ENCODE data around the gene CD47. TPM values are rescaled to one million over a fixed set of nuclear protein-coding genes. Genes with fewer than 3 reads are reported as not detected.

CD47 gene
- total RNA-seq, 2 experiments from 2014 or later, result 84.7 to 85.2 TPM

DNA sequence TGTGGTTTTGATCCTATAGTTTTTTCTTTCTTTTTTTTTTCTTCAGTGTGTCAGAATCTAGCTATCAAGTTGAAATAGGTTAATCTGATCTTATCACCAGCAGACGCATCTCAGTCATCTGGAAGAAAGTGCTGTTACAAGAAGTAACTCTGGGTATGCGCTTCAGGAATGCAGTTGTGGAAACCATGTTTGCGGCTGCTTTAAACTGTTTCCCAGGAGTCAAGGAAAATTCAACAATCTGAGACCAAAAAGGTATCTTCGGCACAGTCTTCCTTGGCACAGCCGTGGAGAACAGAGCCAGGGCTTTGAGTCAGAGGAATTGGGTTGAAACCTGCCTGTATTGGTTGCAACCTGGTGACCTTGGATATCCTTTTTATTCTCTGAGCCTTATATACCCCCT, 59.9 kb downstream of the CD47 start:
- no peak for DNase-seq
- Mint-ChIP-seq H3K27me3 (no peaks in the 10 kb centered on the region), H3K4me1 (peaks cover 6% of the 10 kb centered on the region), H3K27ac (no peak overlapping the region), H3K4me3 (no peak overlapping the region), H3K36me3 (peaks cover 56% of the 10 kb centered on the region), H3K9me3 (peaks cover 1% of the 10 kb centered on the region)

DNA sequence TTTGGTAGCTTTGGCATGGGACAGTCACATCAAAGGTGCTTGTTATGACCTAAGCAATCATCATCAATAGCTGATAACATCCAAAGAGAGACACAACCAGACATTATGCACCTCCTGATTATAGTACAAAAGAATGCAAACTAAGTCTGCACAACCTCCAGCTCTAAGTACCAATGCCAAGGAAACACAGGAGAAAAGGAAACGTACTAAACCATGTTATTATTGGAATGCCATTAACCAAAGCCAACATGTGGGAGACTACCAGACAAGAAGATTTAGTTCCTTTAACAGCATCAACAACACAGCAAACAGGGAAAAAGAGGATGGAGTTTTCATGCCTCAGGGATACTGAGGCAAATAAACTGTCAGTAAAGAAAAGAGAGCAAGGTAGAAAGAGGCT, 61.4 kb downstream of the CD47 start:
- Mint-ChIP-seq H3K27ac (no peak overlapping the region), H3K36me3 (peaks cover 54% of the 10 kb centered on the region), H3K4me3 (no peak overlapping the region), H3K4me1 (no peaks in the 10 kb centered on the region), H3K9me3 (peaks cover 1% of the 10 kb centered on the region), H3K27me3 (no peaks in the 10 kb centered on the region)
- DNase-seq, result no peak

DNA sequence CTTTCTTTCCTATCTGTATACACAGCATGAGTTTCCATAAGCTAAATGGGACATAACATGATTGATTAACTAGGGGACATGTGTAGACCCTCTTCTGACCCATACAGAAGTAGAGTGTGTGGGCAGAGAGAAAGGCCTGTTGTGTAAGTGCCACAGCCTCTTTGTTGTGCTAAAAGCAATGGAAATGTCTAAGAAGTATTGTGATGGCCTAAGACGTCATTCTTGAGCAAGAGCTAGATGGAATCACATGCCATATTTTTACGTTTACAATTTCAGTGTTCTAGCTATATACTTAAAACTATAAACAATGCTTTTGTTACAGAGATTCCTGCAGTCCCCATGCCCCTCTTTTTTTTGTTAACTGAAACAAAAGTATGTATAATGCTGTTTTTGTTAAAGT, 61.9 kb downstream of the CD47 start:
- Mint-ChIP-seq H3K9me3 (peaks cover 1% of the 10 kb centered on the region), H3K4me1 (no peaks in the 10 kb centered on the region), H3K27me3 (no peaks in the 10 kb centered on the region), H3K36me3 (peaks cover 49% of the 10 kb centered on the region), H3K27ac (no peak overlapping the region), H3K4me3 (no peak overlapping the region)
- no peak for DNase-seq

DNA sequence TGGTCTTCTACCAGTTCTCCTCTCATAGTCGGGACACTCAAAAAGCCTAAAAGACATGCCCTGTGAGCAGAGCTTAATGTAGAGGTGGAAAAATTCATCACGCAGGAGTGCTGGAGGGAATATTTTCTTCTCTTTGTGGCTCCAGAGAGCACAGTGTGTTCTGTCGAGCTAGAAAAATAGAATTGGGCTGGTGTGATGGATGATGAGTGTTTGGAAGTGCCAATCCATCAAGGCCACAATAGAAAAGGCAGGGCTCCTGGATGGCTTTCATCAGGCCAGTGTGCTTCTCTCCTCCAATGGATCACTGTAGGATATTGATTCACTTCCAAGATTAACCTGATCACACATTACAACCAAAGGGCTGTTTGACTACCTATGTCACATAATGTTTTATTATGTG, 65.7 kb downstream of the CD47 start:
- Mint-ChIP-seq H3K4me1 (no peaks in the 10 kb centered on the region), H3K9me3 (peaks cover 1% of the 10 kb centered on the region), H3K27ac (no peak overlapping the region), H3K4me3 (no peak overlapping the region), H3K27me3 (no peaks in the 10 kb centered on the region), H3K36me3 (peaks cover 32% of the 10 kb centered on the region)
- no peak for DNase-seq

DNA sequence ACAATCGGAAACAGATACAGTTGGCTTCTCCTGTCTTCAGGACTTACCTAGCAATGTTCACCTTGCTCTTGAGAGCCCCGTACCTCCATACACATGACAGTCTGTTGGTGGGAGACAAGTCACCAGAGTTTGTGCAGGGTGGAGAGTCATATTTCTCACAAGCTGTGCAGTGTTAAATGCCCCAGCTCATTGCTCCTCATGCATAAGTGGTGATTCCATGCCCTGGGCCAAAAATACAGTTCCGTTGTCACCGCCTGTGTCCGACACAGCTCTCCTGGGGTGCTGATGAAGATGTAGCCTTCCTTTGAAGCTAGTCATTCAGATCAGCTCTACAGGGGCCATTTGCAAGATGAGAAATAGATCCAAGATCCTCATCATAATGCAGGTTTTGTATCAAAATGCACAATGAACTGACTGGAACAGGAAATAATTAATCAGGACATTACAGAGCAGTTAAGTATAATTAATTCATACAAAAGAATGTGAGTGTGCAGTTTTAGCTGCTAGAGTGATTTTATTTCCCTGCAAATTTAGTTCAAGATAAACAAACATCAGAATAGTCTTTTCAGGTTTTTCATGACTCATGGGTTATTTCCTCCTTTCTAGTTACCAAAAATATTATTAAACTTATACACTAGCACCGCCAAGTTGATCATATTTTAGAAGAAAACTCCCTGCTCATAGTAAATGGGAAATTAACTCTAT, 66.5 kb downstream of the CD47 start:
- Mint-ChIP-seq H3K27me3 (no peaks in the 10 kb centered on the region), H3K27ac (no peak overlapping the region), H3K9me3 (peaks cover 1% of the 10 kb centered on the region), H3K36me3 (peaks cover 28% of the 10 kb centered on the region), H3K4me1 (no peaks in the 10 kb centered on the region), H3K4me3 (no peak overlapping the region)
- no peak for DNase-seq

DNA sequence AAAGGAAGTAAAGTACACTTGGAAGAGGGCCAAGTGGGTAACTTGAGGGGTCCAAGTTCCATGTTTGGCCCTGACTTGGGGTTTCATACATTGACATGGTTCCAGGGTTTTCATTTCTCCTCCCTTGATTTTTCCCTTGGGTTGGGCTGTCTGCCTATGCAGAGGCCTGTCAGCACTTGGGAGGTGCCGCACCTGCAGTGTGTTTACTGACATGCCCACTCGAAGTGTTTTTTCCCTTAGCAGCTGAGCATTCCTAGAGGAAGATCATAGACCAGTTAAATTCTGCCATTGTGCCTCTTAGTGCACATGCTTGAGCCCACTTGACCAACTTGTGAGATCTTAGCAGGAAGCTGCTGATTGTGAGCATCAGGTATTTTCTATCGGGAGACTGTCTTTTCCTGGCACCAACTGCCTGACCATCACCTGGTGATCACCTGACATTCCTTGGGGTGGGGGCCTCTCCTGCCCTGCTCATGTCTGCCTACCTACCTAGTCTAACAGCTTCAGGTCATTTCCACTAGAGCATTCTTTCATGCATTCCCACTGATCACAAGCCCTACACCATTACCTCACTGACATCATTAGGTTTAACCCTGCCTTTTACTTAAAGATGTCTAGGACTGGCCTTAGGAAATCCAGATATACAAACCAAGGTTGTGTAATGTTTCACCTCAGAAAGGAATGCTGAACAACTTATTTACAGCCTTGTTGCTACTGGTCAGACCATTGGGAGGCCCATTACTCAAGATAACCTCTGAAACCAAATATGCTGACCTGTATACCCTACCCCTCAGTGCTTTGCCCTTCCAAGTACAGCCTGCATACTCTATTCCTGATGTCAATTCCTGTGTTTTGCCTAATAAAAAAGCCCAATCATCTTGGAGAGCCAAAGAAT, 68.3 kb downstream of the CD47 start:
- Mint-ChIP-seq H3K36me3 (peaks cover 18% of the 10 kb centered on the region), H3K4me3 (no peak overlapping the region), H3K27me3 (peaks cover 4% of the 10 kb centered on the region), H3K4me1 (no peaks in the 10 kb centered on the region), H3K9me3 (peaks cover 1% of the 10 kb centered on the region), H3K27ac (no peak overlapping the region)
- DNase-seq, result no peak

DNA sequence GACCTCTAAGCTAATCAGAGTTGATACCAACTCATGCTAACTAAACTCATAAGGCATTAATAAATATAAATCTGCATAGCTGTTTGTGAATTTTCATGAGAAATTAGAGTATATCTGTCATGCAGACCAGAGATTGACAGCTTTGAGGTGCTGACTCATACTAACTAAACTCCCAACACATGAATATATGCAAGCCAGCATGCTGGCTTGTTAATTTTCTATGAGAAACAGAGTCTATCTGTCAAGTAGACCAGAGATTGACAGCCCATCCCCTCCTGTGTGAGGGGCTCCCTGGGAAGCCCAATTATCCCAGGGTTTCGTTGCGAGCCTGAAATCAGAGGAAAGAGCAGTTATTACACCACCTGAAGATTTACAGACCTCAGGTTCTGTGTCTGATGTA, 69.3 kb downstream of the CD47 start:
- H3K27me3 Mint-ChIP-seq, result peaks cover 8% of the 10 kb centered on the region
- peaks cover 9% of the 10 kb centered on the region for H3K36me3 Mint-ChIP-seq
- no peak overlapping the region for H3K27ac Mint-ChIP-seq
- H3K4me1 Mint-ChIP-seq, result no peaks in the 10 kb centered on the region
- H3K4me3 Mint-ChIP-seq, result no peak overlapping the region
- H3K9me3 Mint-ChIP-seq, result no peaks in the 10 kb centered on the region
- DNase-seq, result no peak

DNA sequence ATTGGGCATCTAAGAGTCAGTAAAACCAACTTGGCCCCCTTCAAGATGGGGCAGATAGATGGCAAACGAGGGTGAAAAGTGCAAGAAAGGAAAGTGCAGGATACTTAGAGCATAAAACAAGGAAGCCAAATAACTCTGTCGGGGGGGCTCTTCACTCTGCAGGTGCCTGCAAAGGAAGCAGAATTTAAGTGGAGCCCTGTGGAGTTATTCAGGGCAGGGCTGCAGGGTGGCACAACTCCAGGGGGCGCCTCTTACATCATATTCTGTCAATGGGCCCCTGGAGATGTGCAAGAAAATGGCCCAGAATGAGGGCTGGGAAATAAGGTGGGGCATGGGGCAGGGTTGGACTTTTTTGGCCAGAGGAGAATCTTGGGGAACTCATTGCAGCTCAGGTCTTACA, 69.7 kb downstream of the CD47 start:
- H3K36me3 Mint-ChIP-seq, result peaks cover 6% of the 10 kb centered on the region
- H3K27me3 Mint-ChIP-seq, result peaks cover 10% of the 10 kb centered on the region
- H3K9me3 Mint-ChIP-seq, result no peaks in the 10 kb centered on the region
- no peak overlapping the region for H3K4me3 Mint-ChIP-seq
- no peak overlapping the region for H3K27ac Mint-ChIP-seq
- no peaks in the 10 kb centered on the region for H3K4me1 Mint-ChIP-seq
- DNase-seq, result no peak

DNA sequence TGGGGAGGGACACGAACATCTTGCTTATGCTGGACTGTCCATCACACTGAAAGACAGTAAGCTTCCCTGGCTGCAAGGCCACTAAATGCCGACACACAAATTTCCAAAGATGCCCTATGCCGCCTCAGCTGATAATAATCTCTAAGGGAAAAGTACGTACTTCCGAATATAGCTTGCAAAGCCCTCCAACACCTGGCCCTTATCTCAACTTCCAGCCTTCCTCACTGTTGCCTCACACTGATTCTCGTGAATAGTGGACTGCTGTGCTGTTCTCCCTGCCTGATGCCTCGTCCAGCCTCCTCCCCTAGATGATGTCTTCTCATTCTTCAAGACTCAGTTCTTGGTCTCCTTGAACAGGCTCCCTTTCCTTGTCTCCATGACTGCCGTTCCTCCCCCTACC, 72.3 kb downstream of the CD47 start:
- no peaks in the 10 kb centered on the region for H3K9me3 Mint-ChIP-seq
- H3K36me3 Mint-ChIP-seq, result peaks cover 1% of the 10 kb centered on the region
- no peak overlapping the region for H3K4me3 Mint-ChIP-seq
- no peaks in the 10 kb centered on the region for H3K4me1 Mint-ChIP-seq
- H3K27me3 Mint-ChIP-seq, result peaks cover 10% of the 10 kb centered on the region
- DNase-seq, result no peak
- no peak overlapping the region for H3K27ac Mint-ChIP-seq

DNA sequence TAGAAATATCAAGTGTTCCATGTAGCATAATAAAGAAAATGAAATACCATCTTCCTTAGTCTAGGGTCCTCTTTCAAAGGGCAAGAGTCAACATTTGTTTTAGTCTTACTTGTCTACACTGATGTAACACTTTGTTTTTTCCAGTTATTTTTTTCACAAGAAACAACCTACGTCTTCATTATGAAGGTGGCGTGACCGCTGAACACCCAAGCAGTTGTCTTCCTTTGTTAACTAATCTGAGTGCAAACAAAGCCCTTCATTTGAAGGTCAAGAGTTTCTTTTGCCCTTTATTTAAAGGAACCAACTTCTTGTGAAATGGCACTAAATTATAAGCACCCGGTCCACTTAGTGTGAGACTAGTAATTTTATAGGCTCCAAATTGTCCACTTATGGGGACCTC, 73.2 kb downstream of the CD47 start:
- Mint-ChIP-seq H3K27me3 (peaks cover 10% of the 10 kb centered on the region), H3K4me1 (no peaks in the 10 kb centered on the region), H3K36me3 (peaks cover 1% of the 10 kb centered on the region), H3K9me3 (no peaks in the 10 kb centered on the region), H3K27ac (no peak overlapping the region), H3K4me3 (no peak overlapping the region)
- DNase-seq, result no peak

DNA sequence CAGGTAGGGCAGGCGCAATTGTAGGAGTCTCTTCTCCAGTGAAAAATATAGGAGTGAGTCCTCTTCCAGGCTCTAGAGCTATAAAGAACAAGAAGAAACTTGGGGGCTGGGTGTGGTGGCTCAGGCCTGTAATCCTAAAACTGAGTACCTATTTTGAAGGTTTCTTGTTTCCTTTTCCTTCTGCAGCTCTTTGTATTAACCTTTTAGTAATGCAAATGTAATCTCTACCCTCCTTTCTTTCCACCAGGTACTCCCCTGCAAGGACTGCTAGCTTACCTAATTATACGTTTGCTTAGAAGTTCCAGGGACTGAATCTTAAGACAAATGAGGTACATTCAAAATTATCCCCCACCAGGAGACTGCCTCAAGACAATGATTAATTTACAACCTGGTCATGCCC, 75.9 kb downstream of the CD47 start:
- peaks cover 10% of the 10 kb centered on the region for H3K27me3 Mint-ChIP-seq
- DNase-seq, result no peak
- peaks cover 1% of the 10 kb centered on the region for H3K36me3 Mint-ChIP-seq
- no peaks in the 10 kb centered on the region for H3K9me3 Mint-ChIP-seq
- H3K27ac Mint-ChIP-seq, result no peak overlapping the region
- H3K4me1 Mint-ChIP-seq, result no peaks in the 10 kb centered on the region
- H3K4me3 Mint-ChIP-seq, result no peak overlapping the region

DNA sequence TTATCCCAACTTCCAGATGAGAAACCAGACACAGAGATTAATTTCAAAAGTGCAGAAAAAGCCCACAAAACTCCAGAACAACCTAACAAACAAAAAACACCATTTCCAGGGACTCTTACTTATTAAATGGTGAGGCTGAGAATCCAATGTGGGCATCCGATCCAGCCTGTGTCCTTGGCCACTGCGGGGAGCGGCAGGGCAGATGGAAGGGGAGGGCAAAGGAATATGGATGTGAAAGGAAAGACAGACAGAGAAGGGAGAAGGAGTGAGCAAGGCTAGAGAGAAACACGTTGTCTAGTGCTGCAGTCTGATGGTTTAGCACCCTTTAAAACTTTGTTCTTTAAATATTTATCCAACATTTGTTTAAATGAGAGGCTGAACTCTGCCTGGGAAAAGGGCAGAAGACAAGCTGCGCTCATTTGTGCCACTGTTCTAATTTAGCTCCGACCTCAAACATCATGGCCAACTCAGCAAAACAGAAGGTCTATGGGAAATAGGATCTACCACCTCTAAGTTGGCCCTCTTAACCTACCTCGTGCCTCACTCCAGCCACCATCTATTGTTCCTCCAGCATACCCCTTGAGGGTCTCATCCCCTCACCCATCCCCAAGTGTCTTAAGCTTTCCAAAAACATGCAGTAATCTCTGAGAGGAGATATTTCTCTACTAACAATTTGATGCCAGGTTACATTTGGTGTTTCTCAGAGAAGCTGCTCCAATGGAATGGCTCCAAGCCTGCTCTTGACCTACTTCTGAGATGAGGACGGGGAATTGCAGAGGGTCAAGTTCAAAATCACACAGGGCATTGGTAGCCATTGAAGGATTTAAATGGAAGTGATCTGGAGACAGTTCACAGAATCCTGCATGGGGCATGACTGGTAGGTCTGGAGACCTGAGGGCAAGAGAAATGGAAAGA, 77.4 kb downstream of the CD47 start:
- Mint-ChIP-seq H3K36me3 (peaks cover 1% of the 10 kb centered on the region), H3K4me1 (peaks cover 5% of the 10 kb centered on the region), H3K27me3 (peaks cover 10% of the 10 kb centered on the region), H3K4me3 (no peak overlapping the region), H3K9me3 (no peaks in the 10 kb centered on the region), H3K27ac (no peak overlapping the region)
- DNase-seq, result no peak

DNA sequence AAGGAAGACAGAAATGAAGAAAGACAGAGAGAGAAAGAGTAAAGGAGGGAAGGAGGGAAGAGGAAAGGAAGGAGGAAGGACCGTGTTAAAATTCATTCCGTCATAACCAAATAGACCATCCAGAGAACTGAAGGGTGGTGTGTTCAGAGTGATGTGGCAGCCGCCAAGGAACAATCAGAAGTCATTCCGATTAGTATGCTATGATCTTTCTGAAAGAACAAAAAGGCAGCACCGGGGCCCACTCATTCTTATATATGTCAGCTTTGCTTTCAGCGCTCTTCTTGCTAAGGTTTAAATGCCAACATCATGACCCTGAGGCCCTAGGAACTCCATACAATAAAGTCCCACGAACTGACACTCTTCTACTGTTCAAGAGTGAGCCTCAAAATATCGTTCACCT, 78.5 kb downstream of the CD47 start:
- peaks cover 1% of the 10 kb centered on the region for H3K36me3 Mint-ChIP-seq
- no peak overlapping the region for H3K27ac Mint-ChIP-seq
- no peaks in the 10 kb centered on the region for H3K9me3 Mint-ChIP-seq
- H3K4me1 Mint-ChIP-seq, result peaks cover 5% of the 10 kb centered on the region
- no peak overlapping the region for H3K4me3 Mint-ChIP-seq
- peaks cover 6% of the 10 kb centered on the region for H3K27me3 Mint-ChIP-seq
- DNase-seq, result no peak

DNA sequence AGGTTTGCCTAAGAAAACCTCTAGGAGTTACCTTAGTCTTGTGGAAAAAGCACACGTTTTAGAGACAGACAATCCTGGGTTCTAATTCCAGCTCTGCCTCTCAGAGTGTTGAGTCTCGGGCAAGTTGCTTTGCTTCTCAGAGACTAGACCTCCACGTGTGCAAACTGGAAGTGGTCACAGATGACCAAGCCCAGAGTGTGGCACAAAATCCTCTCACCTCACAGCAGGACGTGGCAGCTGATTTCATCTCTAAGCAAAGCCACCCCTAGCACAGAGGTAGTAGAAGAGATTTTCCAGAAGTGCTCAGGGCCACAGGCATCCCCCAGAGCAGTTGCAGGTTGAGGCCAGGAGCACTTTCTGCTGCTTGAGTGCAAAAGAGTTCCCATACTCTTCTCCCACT, 79.2 kb downstream of the CD47 start:
- H3K36me3 Mint-ChIP-seq, result peaks cover 1% of the 10 kb centered on the region
- H3K9me3 Mint-ChIP-seq, result no peaks in the 10 kb centered on the region
- H3K27me3 Mint-ChIP-seq, result peaks cover 3% of the 10 kb centered on the region
- H3K4me3 Mint-ChIP-seq, result no peak overlapping the region
- H3K27ac Mint-ChIP-seq, result no peak overlapping the region
- peaks cover 5% of the 10 kb centered on the region for H3K4me1 Mint-ChIP-seq
- DNase-seq, result no peak

Measured in activated naive CD8-positive, alpha-beta T cell treated with anti-CD3 and anti-CD28 coated beads for 36 hours (primary cell).